DMS79 treated with DMSO at 0.1 percent for 48 hours (cell line): ENCODE measurements around the gene TOR4A.
A peak's percentile ranks its signal among the peaks of the same experiment; 100 is the strongest.

Experiments used
- DNase-seq: peaks from one replicate; lab custom pipeline; 2025; lab: John Stamatoyannopoulos, UW

Gene TOR4A

DNA sequence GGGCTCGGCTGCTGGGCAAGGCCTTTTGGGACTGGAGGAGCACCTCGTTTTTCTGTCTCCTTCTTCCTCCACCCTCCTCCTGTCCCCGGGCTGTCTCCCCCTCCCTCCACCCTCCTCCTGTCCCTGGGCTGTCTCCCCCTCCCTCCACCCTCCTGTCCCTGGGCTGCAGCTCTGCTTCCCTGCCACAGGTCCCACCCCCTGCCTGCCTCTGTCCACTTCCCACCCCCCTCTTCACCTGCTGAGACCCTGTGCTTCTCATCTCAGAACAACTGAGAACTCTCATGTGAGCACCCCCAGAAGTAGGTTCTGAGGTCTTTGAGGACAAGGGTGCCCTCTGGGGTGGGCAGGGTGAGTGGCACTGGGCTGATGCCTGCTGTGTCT, 5.8 kb upstream of the TOR4A start:
- DNase-seq = no peak

GRCh38 chr9:137272241-137273094, 5.1 kb upstream of the TOR4A start:
- DNase-seq = no peak

DNA sequence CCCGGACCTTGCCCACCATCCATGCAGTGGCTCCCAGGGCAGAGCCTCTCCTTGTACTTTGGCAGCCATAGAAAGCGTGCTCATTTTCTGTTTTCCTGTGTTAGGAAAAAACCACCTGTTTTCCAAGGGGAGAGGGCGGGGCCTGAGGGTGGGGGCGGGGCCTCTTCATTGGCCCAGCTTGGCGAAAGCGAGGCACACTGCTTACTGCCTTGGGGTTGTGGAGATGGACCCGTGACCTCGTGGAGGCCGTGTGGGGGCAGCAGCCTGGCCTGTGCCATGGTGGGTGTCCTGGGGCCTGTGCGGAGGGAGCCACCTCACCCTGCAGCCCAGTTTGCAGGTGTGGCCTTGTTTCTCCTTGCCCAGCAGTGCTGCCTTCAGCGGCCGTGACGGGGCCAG, 4.4 kb upstream of the TOR4A start:
- DNase-seq = no peak

- DNase-seq = peak; percentile 61
Observed at GRCh38 chr9:137273611-137274320, 3.8 kb upstream of the TOR4A start.

DNA sequence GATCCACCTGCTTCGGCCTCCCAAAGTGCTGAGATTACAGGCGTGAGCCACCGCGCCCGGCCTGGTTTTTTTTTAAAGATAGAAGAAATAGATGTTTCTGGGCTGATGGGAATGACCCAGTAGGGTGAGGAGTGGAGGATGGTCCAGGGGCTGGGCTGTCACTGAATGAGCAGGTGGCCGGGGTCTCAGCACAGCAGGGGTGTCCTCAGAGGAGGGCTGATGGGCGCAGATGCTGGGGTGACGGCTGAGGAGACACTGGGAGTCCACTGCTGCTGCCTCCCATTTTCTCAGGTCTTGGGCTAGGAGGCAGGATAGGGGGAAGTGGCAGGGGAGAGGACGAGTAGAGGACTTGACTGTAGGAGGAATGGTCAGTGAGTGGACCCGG, 2.3 kb upstream of the TOR4A start:
- DNase-seq = no peak

- no peak for DNase-seq
Observed at GRCh38 chr9:137275588-137276472, 1.7 kb upstream of the TOR4A start.

DNA sequence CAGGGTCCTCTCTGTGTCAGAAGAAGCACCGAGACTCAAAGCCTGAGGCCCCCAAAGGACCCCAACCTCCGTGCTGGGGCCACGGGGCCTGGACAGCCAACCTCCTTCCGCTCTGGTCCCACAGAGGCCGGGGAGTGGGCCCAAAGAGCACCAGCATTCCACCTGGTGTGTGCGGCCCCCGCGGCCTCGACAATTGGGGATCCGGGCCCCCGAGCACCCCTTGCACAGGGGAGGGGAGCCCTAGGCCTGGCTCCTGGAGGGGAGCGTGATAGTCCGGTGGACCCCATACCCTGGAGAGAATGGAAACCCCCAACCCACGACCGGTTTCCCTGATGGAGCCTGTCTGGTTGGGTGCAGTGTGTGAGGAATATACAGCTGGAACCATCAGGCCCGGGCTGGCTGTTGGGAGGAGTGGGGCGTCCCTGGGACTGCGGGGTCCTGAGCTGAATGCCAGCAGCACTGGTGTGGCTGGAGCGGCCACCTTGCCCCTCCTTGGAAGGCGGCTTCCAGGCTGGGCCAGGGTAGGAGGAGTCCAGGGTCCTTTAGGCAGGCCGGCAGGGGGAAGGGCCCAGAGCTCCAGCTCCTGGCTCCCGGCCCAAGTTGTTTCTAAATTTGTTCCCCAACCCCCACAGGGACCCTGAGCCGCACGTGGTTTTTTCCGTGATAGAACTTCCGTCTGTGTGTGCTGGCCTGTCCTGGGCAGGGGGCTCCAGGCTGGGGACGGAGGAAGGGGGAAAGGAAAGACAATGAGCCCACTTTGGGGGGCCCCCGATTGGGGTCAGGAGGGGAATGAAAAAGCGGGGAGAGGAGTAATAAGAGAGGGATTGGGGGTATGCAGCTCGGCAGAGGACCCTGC, 825 bp upstream of the TOR4A start:
- no peak for DNase-seq

GRCh38 chr9:137278061-137278701, 655 bp downstream of the TOR4A start:
- DNase-seq = no peak

DNA sequence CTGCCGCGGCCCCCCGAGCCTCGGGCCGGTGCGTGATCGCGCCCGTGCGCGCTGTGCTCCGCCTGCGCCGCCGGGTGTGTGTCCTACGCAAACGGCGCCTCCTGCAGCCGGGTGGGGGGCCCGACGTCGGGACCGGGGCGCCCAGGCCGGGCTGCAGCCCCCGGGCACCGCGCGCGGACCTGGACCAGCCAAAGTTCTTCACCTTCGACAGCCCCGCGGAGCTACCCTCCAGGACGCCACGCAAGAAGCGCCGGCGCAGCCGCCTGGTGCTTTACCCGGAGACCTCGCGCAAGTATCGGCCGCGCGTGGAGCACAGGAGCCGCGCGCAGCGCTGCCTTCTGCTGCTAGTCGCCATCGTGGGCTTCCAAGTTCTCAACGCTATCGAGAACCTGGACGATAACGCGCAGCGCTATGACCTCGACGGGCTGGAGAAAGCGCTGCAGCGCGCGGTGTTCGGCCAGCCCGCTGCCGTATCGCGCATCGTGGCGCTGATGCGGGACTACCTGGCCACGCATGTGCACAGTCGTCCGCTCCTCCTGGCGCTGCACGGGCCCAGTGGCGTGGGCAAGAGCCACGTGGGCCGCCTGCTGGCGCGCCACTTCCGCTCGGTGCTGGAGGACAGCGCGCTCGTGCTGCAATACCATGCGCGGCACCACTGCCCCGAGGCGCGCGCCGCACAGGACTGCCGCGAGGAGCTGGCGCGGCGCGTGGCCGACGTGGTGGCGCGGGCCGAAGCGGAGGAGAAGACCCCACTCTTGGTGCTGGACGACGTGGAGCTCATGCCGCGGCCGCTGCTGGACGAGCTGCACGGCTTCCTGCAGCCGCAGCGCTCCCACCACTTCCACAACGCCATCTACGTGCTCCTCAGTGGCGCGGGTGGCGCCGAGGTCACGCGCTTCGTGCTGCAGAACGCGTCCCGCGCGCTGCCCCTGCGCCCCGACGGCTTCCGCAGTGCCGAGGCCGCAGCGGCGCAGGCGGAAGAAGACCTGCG, 1.5 kb downstream of the TOR4A start:
- DNase-seq = no peak

- no peak for DNase-seq
Observed at GRCh38 chr9:137279741-137280473, 2.4 kb downstream of the TOR4A start.

- DNase-seq = no peak
Observed at GRCh38 chr9:137280474-137281344, 3.2 kb downstream of the TOR4A start.

GRCh38 chr9:137281345-137282116, 4.0 kb downstream of the TOR4A start:
- no peak for DNase-seq

DNA sequence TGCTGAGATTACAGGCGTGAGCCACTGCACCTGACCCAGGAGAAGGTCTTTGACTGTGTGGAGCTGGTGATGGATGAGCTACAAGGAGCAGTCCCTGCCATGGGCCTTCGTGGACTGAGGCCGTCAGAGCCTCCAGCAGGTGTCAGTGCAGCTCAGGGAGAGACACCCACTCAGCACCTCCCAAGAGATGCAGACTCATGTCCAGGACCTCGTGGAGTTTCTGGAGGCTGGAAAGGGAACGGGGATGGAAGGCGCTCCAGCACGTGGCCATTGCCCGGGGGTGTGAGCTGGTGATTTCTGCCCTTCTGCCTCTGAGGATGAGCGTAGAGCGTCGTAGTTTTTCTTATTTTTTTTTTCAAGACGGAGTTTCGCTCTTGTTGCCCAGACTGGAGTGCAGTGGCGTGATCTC, 9.5 kb downstream of the TOR4A start:
- DNase-seq = no peak

- DNase-seq = no peak
Observed at GRCh38 chr9:137293094-137293481, 15.6 kb downstream of the TOR4A start.

- DNase-seq = no peak
Observed at GRCh38 chr9:137293482-137294090, 16.1 kb downstream of the TOR4A start.

DNA sequence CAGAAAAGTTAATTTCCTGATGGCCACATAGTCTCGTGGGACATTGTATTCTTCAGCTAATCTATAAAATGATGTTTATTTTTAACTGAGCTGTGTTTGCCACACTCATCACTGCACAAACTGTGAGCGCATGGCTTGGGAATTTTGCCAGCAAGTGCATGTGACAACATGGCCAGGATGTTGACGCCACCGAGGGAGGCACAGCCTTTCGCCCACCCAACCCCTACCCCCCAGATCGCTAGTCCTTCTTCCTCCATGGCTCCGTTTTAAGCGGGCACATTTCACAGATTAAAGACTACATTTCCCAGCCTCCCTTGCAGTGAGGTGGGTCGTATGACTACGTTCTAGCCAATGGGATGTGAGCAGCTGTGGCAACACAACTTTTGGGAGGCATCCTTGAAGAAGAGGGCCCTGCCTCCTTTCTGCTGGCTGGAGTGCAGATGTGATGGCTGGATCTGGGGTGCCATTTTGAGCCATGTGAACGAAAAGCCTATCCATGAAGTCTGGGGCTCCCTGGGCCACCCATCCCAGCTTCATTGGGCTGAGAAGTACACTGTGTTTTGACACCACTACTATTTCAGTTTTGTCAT, 16.7 kb downstream of the TOR4A start:
- no peak for DNase-seq
